CD4-positive, alpha-beta memory T cell (primary cell): Measurements from ENCODE around the gene CAMTA1. TPM values are rescaled to one million over a fixed set of nuclear protein-coding genes. Genes with fewer than 3 reads are reported as not detected.

Source experiments
- CTCF ChIA-PET: fragments of 350-600 bp; sonication (Branson Sonifier 250); formaldehyde crosslinking; loops from one replicate; lab custom pipeline; 2021; ENCODE audit warnings: inconsistent platforms; ENCODE audit not compliant: partially characterized antibody; lab: Charles Lee
- POLR2A ChIA-PET: fragments of 350-600 bp; sonication (Branson Sonifier 250); formaldehyde crosslinking; loops from one replicate; lab custom pipeline; 2021; ENCODE audit not compliant: partially characterized antibody; lab: Charles Lee
- DNase-seq, 5 donors: peaks; one replicate each; pipeline versions ENCODE4 v3.0.0 to v3.0.0-alpha.2; 2020 to 2022; ENCODE audit warnings: mixed read lengths in 1 of 5
- H3K27ac ChIP-seq: one replicate; pipeline ENCODE4 v1.7.0; 2013; ENCODE audit warnings: low read depth, low read length
- H3K27me3 ChIP-seq: 2 replicates; pipeline ENCODE4 v1.7.0; 2013; ENCODE audit warnings: mild to moderate bottlenecking, low read length, moderate library complexity; ENCODE audit not compliant: insufficient read depth
- H3K36me3 ChIP-seq: 2 replicates; pipeline ENCODE4 v1.7.0; 2013; ENCODE audit warnings: mild to moderate bottlenecking, low read length, moderate library complexity; ENCODE audit not compliant: insufficient read depth
- H3K4me1 ChIP-seq: 2 replicates; pipeline ENCODE4 v1.7.0; 2013; ENCODE audit warnings: mild to moderate bottlenecking, low read length, moderate library complexity; ENCODE audit not compliant: insufficient read depth
- H3K4me3 ChIP-seq, 2 donors: one replicate each; pipeline ENCODE4 v1.7.0; 2013; ENCODE audit warnings: low read length in 2 of 2, mild to moderate bottlenecking in 1 of 2
- H3K9me3 ChIP-seq, 2 donors: one replicate each; pipeline ENCODE4 v1.7.0; 2013; ENCODE audit warnings: low read length in 2 of 2, control low read depth in 1 of 2; ENCODE audit not compliant: control insufficient read depth in 1 of 2
- H3K27ac Mint-ChIP-seq, 7 donors: one replicate each; pipeline ENCODE4 v1.8.0; 2020 to 2021; ENCODE audit warnings: mixed read lengths in 7 of 7, mild to moderate bottlenecking in 6 of 7, inconsistent platforms in 3 of 7, moderate library complexity in 3 of 7
- H3K27me3 Mint-ChIP-seq, 2 donors: one replicate each; pipeline ENCODE4 v1.8.0; 2020 to 2021; ENCODE audit warnings: mixed read lengths in 2 of 2
- H3K36me3 Mint-ChIP-seq, 2 donors: one replicate each; pipeline ENCODE4 v1.8.0; 2020 to 2021; ENCODE audit warnings: mixed read lengths in 2 of 2, inconsistent platforms in 1 of 2, mild to moderate bottlenecking in 1 of 2
- H3K4me1 Mint-ChIP-seq, 4 donors: one replicate each; pipeline ENCODE4 v1.8.0; 2020 to 2021; ENCODE audit warnings: mixed read lengths in 4 of 4, mild to moderate bottlenecking in 1 of 4
- H3K4me3 Mint-ChIP-seq, 8 donors: one replicate each; pipeline ENCODE4 v1.8.0; 2020 to 2021; ENCODE audit warnings: mixed read lengths in 8 of 8, mild to moderate bottlenecking in 7 of 8, moderate library complexity in 6 of 8, inconsistent platforms in 3 of 8
- H3K9me3 Mint-ChIP-seq, 8 donors: one replicate each; pipeline ENCODE4 v1.8.0; 2020 to 2021; ENCODE audit warnings: mixed read lengths in 8 of 8, mild to moderate bottlenecking in 5 of 8, inconsistent platforms in 3 of 8, moderate library complexity in 1 of 8
- intact Hi-C: fragments of 100-400 bp; cut with micrococcal nuclease; formaldehyde crosslinking; loops from one replicate; pipeline ENCODE4 v1.15.1; 2023
- polyA plus RNA-seq, 2 donors: library from polyadenylated mRNA; unstranded; fragments of 300-500 nt; fragmentation: Illumina TruSeq; gene quantifications; one replicate each; pipeline ENCODE4 v1.2.3, GENCODE V29; 2021
- total RNA-seq, 2 experiments: library from RNA; stranded (reverse); gene quantifications; one replicate each; pipeline ENCODE4 v1.2.3, GENCODE V29; 2021

Gene CAMTA1
- total and polyA plus RNA-seq, 4 experiments from 2014 or later = 39.1 to 118 (median 59.9) TPM

DNA sequence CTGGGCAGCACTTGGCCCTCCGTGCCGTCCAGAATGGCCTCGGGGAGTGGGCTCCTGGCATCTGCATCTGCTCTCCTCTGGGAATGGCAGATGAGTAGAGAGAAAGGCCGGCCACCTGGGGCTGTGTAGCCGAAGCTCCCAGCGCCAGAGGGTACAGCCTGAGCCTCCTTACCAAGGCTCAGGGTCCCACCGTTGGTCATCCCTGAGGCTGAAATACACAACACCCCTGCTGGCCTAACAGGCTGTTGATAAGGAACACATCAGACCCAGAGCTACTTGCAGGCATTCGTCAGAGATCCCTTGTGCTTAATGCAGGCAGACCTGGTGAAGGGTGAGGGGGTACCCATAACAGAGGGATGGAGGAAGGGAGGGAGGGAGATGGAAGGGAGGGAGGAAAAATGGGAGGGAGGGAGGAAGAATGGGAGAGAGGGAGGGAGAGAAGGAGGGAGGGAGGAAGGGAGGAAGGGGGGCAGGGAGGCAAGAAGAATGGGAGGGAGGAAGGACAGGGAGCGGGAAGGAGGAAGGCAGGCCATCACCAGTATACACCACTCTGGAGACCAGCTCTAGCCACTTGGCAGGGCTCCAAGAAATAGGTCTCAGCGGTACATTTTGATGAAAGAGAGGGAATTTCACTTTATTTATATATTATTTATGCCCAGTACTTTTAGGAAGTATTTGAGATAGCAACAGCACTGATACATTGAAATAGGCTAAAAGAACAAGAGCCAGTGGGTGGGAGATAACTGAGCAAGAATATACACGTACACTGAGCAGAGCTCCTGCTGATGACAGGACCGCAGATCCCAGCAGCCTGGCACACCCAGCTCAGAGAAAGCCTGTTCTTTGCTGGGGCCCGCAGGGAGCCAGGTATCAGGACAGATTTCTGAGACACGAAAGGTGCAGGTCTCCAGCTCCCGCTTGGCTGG, 670.8 kb downstream of the CAMTA1 start:
- Mint-ChIP-seq H3K36me3 (no peaks in the 10 kb centered on the region), H3K4me3 (no peak overlapping the region), H3K27ac (no peak overlapping the region), H3K27me3 (peaks cover 1 to 3% of the 10 kb centered on the region in 2 donors), H3K9me3 (no peaks in the 10 kb centered on the region), H3K4me1 (no peaks in the 10 kb centered on the region)
- no peak overlapping the region for H3K27ac ChIP-seq
- H3K4me3 ChIP-seq = no peak overlapping the region
- intact Hi-C loops = no loop called here
- no peaks in the 10 kb centered on the region for H3K4me1 ChIP-seq
- no peak for DNase-seq
- no peaks in the 10 kb centered on the region for H3K9me3 ChIP-seq
- ChIA-PET CTCF (no interaction called here), POLR2A (no interaction called here)
- no peaks in the 10 kb centered on the region for H3K36me3 ChIP-seq
- H3K27me3 ChIP-seq = no peaks in the 10 kb centered on the region

DNA sequence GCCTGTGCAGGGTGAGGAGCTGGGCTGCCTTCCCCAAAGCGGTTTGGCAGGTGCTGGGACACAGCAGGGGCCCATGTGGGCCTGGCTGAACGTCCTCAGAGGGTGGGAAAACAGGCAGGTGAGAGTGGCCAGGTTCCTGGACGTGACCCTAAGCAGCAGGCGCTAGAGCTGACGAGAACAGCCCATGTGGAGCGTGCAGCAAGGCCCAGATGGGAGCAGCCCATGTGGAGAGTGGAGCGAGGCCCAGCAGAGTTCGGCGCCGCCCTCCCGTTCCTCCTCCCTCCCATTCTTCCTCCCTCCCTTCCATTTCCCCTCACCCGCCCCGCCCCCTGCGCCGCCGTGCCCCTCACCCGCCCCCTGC, 671.4 kb downstream of the CAMTA1 start:
- intact Hi-C loops = no loop called here
- Mint-ChIP-seq H3K4me1 (no peaks in the 10 kb centered on the region), H3K9me3 (no peaks in the 10 kb centered on the region), H3K36me3 (no peaks in the 10 kb centered on the region), H3K4me3 (no peak overlapping the region), H3K27ac (no peak overlapping the region), H3K27me3 (peaks cover 1 to 3% of the 10 kb centered on the region in 2 donors)
- Histone ChIP-seq H3K4me3 (no peak overlapping the region), H3K4me1 (no peaks in the 10 kb centered on the region), H3K27ac (no peak overlapping the region), H3K9me3 (no peaks in the 10 kb centered on the region), H3K36me3 (no peaks in the 10 kb centered on the region), H3K27me3 (no peaks in the 10 kb centered on the region)
- no peak for DNase-seq
- POLR2A ChIA-PET = no interaction called here
- CTCF ChIA-PET = no interaction called here

DNA sequence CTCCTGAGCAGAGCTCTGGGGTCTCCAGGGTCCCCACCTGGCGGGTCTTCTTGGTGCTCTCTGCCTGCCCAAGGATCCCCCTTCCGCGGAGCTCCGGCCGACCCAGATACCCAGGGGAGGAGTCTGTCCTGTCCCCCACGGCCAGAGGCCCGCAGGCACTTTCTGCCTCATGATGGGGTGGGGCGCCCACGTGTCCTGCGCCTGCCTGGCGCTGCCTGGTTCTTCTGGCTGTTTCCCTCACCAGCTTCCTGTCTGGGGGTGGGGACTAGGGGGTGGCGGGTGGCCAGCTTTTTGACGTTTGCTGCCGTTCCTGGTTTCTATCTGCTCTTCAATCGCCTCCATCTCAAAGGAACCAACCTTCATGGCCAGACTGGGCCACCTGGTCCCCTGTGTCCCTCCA, 672.6 kb downstream of the CAMTA1 start:
- no peaks in the 10 kb centered on the region for H3K4me1 ChIP-seq
- H3K27me3 Mint-ChIP-seq = peaks cover 1 to 4% of the 10 kb centered on the region in 2 donors
- no peak overlapping the region for H3K4me3 ChIP-seq
- no peaks in the 10 kb centered on the region for H3K9me3 ChIP-seq
- ChIA-PET POLR2A (no interaction called here), CTCF (no interaction called here)
- no peaks in the 10 kb centered on the region for H3K4me1 Mint-ChIP-seq
- no peak for DNase-seq
- no peak overlapping the region for H3K27ac ChIP-seq
- no peaks in the 10 kb centered on the region for H3K36me3 ChIP-seq
- H3K27me3 ChIP-seq = no peaks in the 10 kb centered on the region
- H3K4me3 Mint-ChIP-seq = no peak overlapping the region
- H3K9me3 Mint-ChIP-seq = no peaks in the 10 kb centered on the region
- intact Hi-C loops = no loop called here
- no peaks in the 10 kb centered on the region for H3K36me3 Mint-ChIP-seq
- H3K27ac Mint-ChIP-seq = no peak overlapping the region

DNA sequence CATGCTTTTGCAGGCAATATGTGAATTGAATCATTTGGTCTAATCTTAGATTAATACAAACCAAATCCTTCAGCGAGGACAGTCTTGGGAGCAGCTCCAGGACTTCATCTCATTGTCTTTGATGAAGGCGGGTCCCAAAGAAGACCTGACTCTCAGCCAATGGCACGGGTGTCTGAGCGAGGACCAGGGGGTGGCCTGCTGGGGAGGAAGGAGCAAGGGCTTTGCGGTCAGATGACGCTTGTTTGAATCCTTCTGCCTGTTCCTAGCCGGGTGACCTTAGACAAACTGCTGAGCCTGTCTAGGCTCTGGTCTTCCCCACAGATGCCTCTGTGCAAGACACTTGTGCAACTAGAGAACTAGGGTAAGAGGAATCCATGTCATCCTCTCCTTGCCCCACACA, 673.7 kb downstream of the CAMTA1 start:
- Histone ChIP-seq H3K9me3 (no peaks in the 10 kb centered on the region), H3K4me1 (no peaks in the 10 kb centered on the region), H3K27ac (no peak overlapping the region), H3K27me3 (no peaks in the 10 kb centered on the region), H3K36me3 (no peaks in the 10 kb centered on the region), H3K4me3 (no peak overlapping the region)
- POLR2A ChIA-PET = no interaction called here
- no peaks in the 10 kb centered on the region for H3K4me1 Mint-ChIP-seq
- H3K9me3 Mint-ChIP-seq = no peaks in the 10 kb centered on the region
- no peak for DNase-seq
- CTCF ChIA-PET = no interaction called here
- intact Hi-C loops = no loop called here
- H3K27me3 Mint-ChIP-seq = peaks cover 1 to 4% of the 10 kb centered on the region in 2 donors
- no peaks in the 10 kb centered on the region for H3K36me3 Mint-ChIP-seq
- H3K27ac Mint-ChIP-seq = no peak overlapping the region
- H3K4me3 Mint-ChIP-seq = no peak overlapping the region

DNA sequence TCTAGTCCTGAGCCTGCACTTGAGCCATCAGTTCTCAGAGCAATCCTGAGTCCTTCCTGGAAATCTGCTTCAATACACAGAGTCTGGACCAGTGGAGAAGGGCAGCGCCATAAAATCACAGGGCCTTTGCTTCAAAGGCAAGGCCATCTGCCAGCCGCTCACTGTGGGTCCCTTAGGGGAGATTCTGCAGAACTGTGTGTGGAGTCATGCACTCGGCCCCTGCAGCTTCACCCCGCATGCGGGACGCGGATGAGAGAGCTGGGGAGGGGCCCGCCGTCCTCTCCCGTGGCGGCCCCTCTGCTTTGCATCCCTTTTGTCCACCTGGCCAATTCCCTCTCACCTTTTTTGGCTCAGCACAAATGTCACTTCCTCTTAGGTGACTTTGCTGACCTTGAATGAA, 674.7 kb downstream of the CAMTA1 start:
- intact Hi-C loops = no loop called here
- DNase-seq = no peak
- Histone ChIP-seq H3K27ac (no peak overlapping the region), H3K9me3 (no peaks in the 10 kb centered on the region), H3K4me3 (no peak overlapping the region), H3K27me3 (no peaks in the 10 kb centered on the region), H3K4me1 (no peaks in the 10 kb centered on the region), H3K36me3 (no peaks in the 10 kb centered on the region)
- POLR2A ChIA-PET = no interaction called here
- Mint-ChIP-seq H3K4me1 (no peaks in the 10 kb centered on the region), H3K9me3 (no peaks in the 10 kb centered on the region), H3K36me3 (no peaks in the 10 kb centered on the region), H3K4me3 (no peak overlapping the region), H3K27me3 (peaks cover 1 to 4% of the 10 kb centered on the region in 2 donors), H3K27ac (no peak overlapping the region)
- CTCF ChIA-PET = no interaction called here

DNA sequence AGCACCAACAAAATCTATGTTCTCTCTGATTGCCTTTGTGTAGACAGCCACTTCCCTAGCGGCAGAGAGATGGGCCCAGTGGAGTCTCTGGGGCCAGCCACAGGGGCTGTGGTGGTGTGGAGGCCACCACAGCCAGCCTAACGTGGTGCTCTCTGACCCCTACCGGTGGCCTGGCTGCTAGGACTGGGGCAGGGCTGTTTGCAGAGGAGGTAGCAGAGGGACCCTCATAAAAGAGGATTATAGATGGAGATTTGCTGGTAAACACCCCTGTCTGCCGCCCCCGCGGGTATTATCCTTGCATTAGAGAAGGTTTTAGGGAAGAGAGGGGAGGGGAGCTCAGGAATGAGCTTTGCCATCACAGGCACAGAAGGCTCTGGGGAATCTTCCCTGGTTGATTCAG, 675.6 kb downstream of the CAMTA1 start:
- H3K9me3 ChIP-seq = no peaks in the 10 kb centered on the region
- ChIA-PET CTCF (interaction anchor here (0.6 kb wide), 1 partner anchor 609 kb away, joined by 3 read pairs; no protein-coding TSS in a partner anchor), POLR2A (no interaction called here)
- no peaks in the 10 kb centered on the region for H3K4me1 ChIP-seq
- no peak overlapping the region for H3K27ac Mint-ChIP-seq
- H3K27ac ChIP-seq = no peak overlapping the region
- H3K4me1 Mint-ChIP-seq = no peaks in the 10 kb centered on the region
- no peak for DNase-seq
- intact Hi-C loops = no loop called here
- no peaks in the 10 kb centered on the region for H3K27me3 ChIP-seq
- H3K4me3 Mint-ChIP-seq = no peak overlapping the region
- no peaks in the 10 kb centered on the region for H3K36me3 Mint-ChIP-seq
- H3K27me3 Mint-ChIP-seq = peaks cover 1 to 4% of the 10 kb centered on the region in 2 donors
- no peak overlapping the region for H3K4me3 ChIP-seq
- H3K36me3 ChIP-seq = no peaks in the 10 kb centered on the region
- no peaks in the 10 kb centered on the region for H3K9me3 Mint-ChIP-seq

DNA sequence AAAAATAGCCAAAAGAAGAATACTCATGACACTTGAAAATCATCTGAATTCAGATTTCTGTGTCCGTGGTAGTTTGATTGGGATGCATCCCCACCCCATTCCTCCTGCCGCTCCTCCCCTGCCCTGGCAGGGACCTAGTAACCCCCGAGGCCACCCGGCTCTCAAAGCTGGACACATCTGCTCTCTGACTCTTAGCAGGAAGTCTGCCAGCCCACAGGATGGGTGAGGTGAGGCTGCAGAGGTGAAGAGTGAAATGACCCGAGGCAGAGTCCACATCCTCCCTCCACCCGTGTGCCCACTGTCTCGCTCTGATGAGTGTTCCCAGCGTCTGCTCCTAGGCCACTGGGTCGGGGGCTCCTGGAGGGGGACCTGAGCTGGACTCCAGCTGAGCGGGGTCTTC, 677.4 kb downstream of the CAMTA1 start:
- no peaks in the 10 kb centered on the region for H3K36me3 Mint-ChIP-seq
- peaks cover 1 to 4% of the 10 kb centered on the region in 2 donors for H3K27me3 Mint-ChIP-seq
- H3K4me3 Mint-ChIP-seq = no peak overlapping the region
- Histone ChIP-seq H3K36me3 (no peaks in the 10 kb centered on the region), H3K4me3 (no peak overlapping the region), H3K27me3 (no peaks in the 10 kb centered on the region), H3K4me1 (no peaks in the 10 kb centered on the region), H3K27ac (no peak overlapping the region), H3K9me3 (no peaks in the 10 kb centered on the region)
- H3K4me1 Mint-ChIP-seq = no peaks in the 10 kb centered on the region
- peaks cover 0 to 1% (median 0%) of the 10 kb centered on the region in 8 donors for H3K9me3 Mint-ChIP-seq
- H3K27ac Mint-ChIP-seq = no peak overlapping the region
- POLR2A ChIA-PET = no interaction called here
- DNase-seq = no peak
- CTCF ChIA-PET = no interaction called here
- intact Hi-C loops = no loop called here
